Measurements from ENCODE around the gene TMOD1.

TMOD1 gene

DNA sequence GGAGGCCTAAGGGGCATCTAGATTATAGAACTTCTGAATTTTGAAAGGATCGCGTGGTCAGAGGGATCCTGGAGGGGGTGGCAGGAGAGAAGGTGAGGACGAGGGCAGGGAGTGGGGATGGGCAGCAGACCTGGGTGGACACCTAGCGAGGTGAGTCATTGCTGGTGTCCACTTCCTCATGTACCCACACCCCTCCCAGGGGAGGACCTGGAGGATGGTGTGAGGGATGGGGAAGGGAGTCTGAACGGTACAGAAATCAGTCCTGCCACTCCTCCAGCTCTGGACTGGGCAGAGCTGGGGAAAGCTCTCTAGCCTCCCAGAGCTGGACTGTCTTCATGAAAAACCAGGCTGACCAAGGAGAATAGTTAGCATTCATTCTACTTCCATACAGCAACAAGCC, 46.9 kb downstream of the TMOD1 start:
- WGBS = 75% methylated on average over 3 of the region's 5 CpGs
- Histone ChIP-seq H2AK5ac (ENCODE audit: low read length, severe bottlenecking) (no peak overlapping the region), H3K4me3 (ENCODE audit: insufficient read depth in 1 of 2, low read depth in 1 of 2, low read length in 2 of 2) (no peak overlapping the region), H3K27me3 (ENCODE audit: control insufficient read depth in 1 of 2, insufficient read depth in 1 of 2, low read length in 2 of 2) (peaks cover 3 to 13% of the 10 kb centered on the region in 2 experiments), H3K14ac (ENCODE audit: low read length in 2 of 2) (no peak overlapping the region), H3K9ac (ENCODE audit: low read length) (no peak overlapping the region), H3K9me3 (ENCODE audit: control insufficient read depth, low read length) (no peaks in the 10 kb centered on the region), H4K8ac (ENCODE audit: low read length) (no peak overlapping the region), H3K4ac (ENCODE audit: low read depth in 1 of 2, low read length in 2 of 2) (no peak overlapping the region), H3K4me2 (ENCODE audit: low read length, poor library complexity, severe bottlenecking) (no peak overlapping the region), H2BK120ac (ENCODE audit: low read depth, low read length) (no peak overlapping the region), H2BK5ac (ENCODE audit: low read depth, low read length, poor library complexity, severe bottlenecking) (no peak overlapping the region), H3K4me1 (ENCODE audit: control insufficient read depth, insufficient read depth, low read depth, low read length) (no peaks in the 10 kb centered on the region), H3K18ac (ENCODE audit: low read depth in 1 of 2, low read length in 2 of 2) (no peak overlapping the region), H3K23ac (ENCODE audit: low read length in 2 of 2) (no peak overlapping the region), H2BK15ac (ENCODE audit: low read depth, poor library complexity, severe bottlenecking) (no peak overlapping the region), H4K91ac (ENCODE audit: low read length) (no peak overlapping the region), H2AFZ (ENCODE audit: low read depth, low read length) (no peak overlapping the region), H2BK12ac (ENCODE audit: low read length in 2 of 2) (no peak overlapping the region), H3K79me1 (replicated peaks; ENCODE audit: low read length, poor library complexity, severe bottlenecking) (no peaks in the 10 kb centered on the region), H3K27ac (ENCODE audit: low read length, poor library complexity, severe bottlenecking) (no peak overlapping the region), H3K36me3 (ENCODE audit: control insufficient read depth in 1 of 2, insufficient read depth in 2 of 2, low read depth in 1 of 2, low read length in 2 of 2) (no peaks in the 10 kb centered on the region)
- DNase-seq = no peak

DNA sequence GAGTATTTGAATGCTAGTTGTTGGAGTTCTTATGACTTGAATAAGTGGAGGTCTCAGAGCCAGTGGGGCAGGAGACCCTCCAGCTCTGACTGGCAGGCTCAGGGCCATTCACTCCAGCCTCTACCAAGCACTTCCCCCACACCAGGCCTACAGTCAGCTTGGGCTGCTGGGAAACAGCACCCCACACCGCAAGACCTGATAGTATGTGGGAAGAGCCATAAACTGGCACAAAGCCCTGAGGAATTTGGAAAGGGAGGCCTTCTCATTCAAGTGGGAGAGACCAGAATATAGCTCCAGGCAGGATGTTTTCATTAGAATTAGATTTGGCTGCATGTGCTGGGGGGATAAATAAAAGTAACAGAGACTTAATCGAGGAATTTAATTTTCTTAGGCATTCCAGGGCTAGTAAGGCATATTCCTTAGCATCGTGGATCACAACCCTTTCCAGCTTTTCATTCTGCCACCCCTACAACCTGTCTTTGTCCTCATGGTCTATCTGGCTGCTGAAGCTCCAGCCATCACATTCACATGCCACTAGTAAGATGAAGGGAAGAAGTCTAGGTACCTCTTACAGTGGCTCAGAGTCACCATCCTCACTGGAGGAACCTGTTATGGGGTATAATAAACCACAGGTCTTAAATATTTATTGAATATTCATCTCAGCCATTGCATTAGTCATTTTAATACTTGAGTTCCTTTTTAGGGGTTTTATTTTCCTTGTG, 47.5 kb downstream of the TMOD1 start:
- Histone ChIP-seq H3K9me3 (ENCODE audit: control insufficient read depth, low read length) (no peaks in the 10 kb centered on the region), H2AK5ac (ENCODE audit: low read length, severe bottlenecking) (no peak overlapping the region)

DNA sequence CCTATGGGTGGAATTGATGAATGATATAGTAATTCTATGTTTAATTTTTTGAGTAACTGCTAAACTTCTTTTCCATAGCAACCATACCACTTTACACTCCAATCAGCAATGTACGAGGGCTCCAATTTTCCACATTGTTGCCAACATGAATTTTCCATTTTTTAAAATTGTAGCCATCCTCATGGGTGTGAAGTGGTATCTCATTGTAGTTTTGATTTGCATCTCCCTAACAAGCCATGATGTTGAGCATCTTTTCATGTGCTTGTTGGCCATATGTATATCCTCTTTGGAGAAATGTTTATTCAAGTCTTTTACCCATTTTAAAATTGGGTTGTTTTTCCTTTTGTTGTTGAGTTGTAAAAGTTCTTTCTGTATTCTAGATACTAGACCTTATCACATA, 48.9 kb downstream of the TMOD1 start:
- no peak overlapping the region for H2BK15ac ChIP-seq (ENCODE audit: low read depth, poor library complexity, severe bottlenecking)
- H2AFZ ChIP-seq (ENCODE audit: low read depth, low read length) = no peak overlapping the region
- no peaks in the 10 kb centered on the region for H3K9me3 ChIP-seq (ENCODE audit: control insufficient read depth, low read length)
- no peak overlapping the region for H3K14ac ChIP-seq (ENCODE audit: low read length in 2 of 2)
- no peak overlapping the region for H3K4me3 ChIP-seq (ENCODE audit: insufficient read depth in 1 of 2, low read depth in 1 of 2, low read length in 2 of 2)
- no peak overlapping the region for H3K18ac ChIP-seq (ENCODE audit: low read depth in 1 of 2, low read length in 2 of 2)
- no peaks in the 10 kb centered on the region for H3K79me1 ChIP-seq (replicated peaks; ENCODE audit: low read length, poor library complexity, severe bottlenecking)
- no peak for DNase-seq
- H3K27me3 ChIP-seq (ENCODE audit: control insufficient read depth in 1 of 2, insufficient read depth in 1 of 2, low read length in 2 of 2) = peaks cover 10 to 16% of the 10 kb centered on the region in 2 experiments
- no peak overlapping the region for H2BK5ac ChIP-seq (ENCODE audit: low read depth, low read length, poor library complexity, severe bottlenecking)
- no peak overlapping the region for H3K4ac ChIP-seq (ENCODE audit: low read depth in 1 of 2, low read length in 2 of 2)
- no peak overlapping the region for H2AK5ac ChIP-seq (ENCODE audit: low read length, severe bottlenecking)
- H3K4me2 ChIP-seq (ENCODE audit: low read length, poor library complexity, severe bottlenecking) = no peak overlapping the region
- no peak overlapping the region for H2BK12ac ChIP-seq (ENCODE audit: low read length in 2 of 2)
- H3K4me1 ChIP-seq (ENCODE audit: control insufficient read depth, insufficient read depth, low read depth, low read length) = no peaks in the 10 kb centered on the region
- H3K36me3 ChIP-seq (ENCODE audit: control insufficient read depth in 1 of 2, insufficient read depth in 2 of 2, low read depth in 1 of 2, low read length in 2 of 2) = no peaks in the 10 kb centered on the region
- H3K23ac ChIP-seq (ENCODE audit: low read length in 2 of 2) = no peak overlapping the region
- WGBS = no CpG with 5 or more reads among the region's 1 CpG
- H2BK120ac ChIP-seq (ENCODE audit: low read depth, low read length) = no peak overlapping the region
- no peak overlapping the region for H4K8ac ChIP-seq (ENCODE audit: low read length)
- no peak overlapping the region for H3K27ac ChIP-seq (ENCODE audit: low read length, poor library complexity, severe bottlenecking)
- H4K91ac ChIP-seq (ENCODE audit: low read length) = no peak overlapping the region
- no peak overlapping the region for H3K9ac ChIP-seq (ENCODE audit: low read length)

More for the DNA sequence above, 47.5 kb downstream of the TMOD1 start:
- WGBS = 87% methylated on average over 2 of the region's 3 CpGs
- Histone ChIP-seq H3K27ac (ENCODE audit: low read length, poor library complexity, severe bottlenecking) (no peak overlapping the region), H3K18ac (ENCODE audit: low read depth in 1 of 2, low read length in 2 of 2) (no peak overlapping the region), H3K4me3 (ENCODE audit: insufficient read depth in 1 of 2, low read depth in 1 of 2, low read length in 2 of 2) (no peak overlapping the region), H3K4me2 (ENCODE audit: low read length, poor library complexity, severe bottlenecking) (no peak overlapping the region), H3K79me1 (replicated peaks; ENCODE audit: low read length, poor library complexity, severe bottlenecking) (no peaks in the 10 kb centered on the region), H3K4ac (ENCODE audit: low read depth in 1 of 2, low read length in 2 of 2) (no peak overlapping the region), H3K14ac (ENCODE audit: low read length in 2 of 2) (no peak overlapping the region), H2BK5ac (ENCODE audit: low read depth, low read length, poor library complexity, severe bottlenecking) (no peak overlapping the region), H4K91ac (ENCODE audit: low read length) (no peak overlapping the region), H2BK15ac (ENCODE audit: low read depth, poor library complexity, severe bottlenecking) (no peak overlapping the region), H3K4me1 (ENCODE audit: control insufficient read depth, insufficient read depth, low read depth, low read length) (no peaks in the 10 kb centered on the region), H2BK120ac (ENCODE audit: low read depth, low read length) (no peak overlapping the region), H3K9ac (ENCODE audit: low read length) (no peak overlapping the region), H4K8ac (ENCODE audit: low read length) (no peak overlapping the region), H2AFZ (ENCODE audit: low read depth, low read length) (no peak overlapping the region), H3K27me3 (ENCODE audit: control insufficient read depth in 1 of 2, insufficient read depth in 1 of 2, low read length in 2 of 2) (peaks cover 8 to 16% of the 10 kb centered on the region in 2 experiments), H3K36me3 (ENCODE audit: control insufficient read depth in 1 of 2, insufficient read depth in 2 of 2, low read depth in 1 of 2, low read length in 2 of 2) (no peaks in the 10 kb centered on the region), H3K23ac (ENCODE audit: low read length in 2 of 2) (no peak overlapping the region), H2BK12ac (ENCODE audit: low read length in 2 of 2) (no peak overlapping the region)
- no peak for DNase-seq

DNA sequence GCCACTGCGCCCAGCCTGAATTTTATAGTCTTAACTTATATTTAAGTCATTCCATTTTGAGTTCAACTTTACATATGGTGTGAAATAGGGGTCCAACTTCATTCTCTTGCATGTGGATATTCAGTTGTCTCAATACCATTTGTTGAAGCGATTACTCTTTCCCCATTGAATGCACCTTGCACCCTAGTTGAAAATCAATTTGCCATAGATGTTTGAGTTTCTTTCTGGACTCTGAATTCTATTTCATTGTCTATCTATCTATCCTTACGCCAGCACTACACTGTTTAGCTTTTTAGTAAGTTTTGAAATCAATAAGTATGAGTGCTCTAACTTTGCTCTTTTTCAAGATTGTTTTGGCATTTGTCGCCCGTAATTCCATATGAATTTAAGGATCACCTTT, 49.8 kb downstream of the TMOD1 start:
- no peak overlapping the region for H2AFZ ChIP-seq (ENCODE audit: low read depth, low read length)
- H3K36me3 ChIP-seq (ENCODE audit: control insufficient read depth in 1 of 2, insufficient read depth in 2 of 2, low read depth in 1 of 2, low read length in 2 of 2) = no peaks in the 10 kb centered on the region
- H3K4me3 ChIP-seq (ENCODE audit: insufficient read depth in 1 of 2, low read depth in 1 of 2, low read length in 2 of 2) = no peak overlapping the region
- H3K14ac ChIP-seq (ENCODE audit: low read length in 2 of 2) = no peak overlapping the region
- no peak overlapping the region for H2BK12ac ChIP-seq (ENCODE audit: low read length in 2 of 2)
- H4K8ac ChIP-seq (ENCODE audit: low read length) = no peak overlapping the region
- H3K27ac ChIP-seq (ENCODE audit: low read length, poor library complexity, severe bottlenecking) = no peak overlapping the region
- no peak overlapping the region for H3K9ac ChIP-seq (ENCODE audit: low read length)
- H3K4me1 ChIP-seq (ENCODE audit: control insufficient read depth, insufficient read depth, low read depth, low read length) = no peaks in the 10 kb centered on the region
- no peak for DNase-seq
- no peak overlapping the region for H2BK5ac ChIP-seq (ENCODE audit: low read depth, low read length, poor library complexity, severe bottlenecking)
- no peak overlapping the region for H4K91ac ChIP-seq (ENCODE audit: low read length)
- no peak overlapping the region for H3K23ac ChIP-seq (ENCODE audit: low read length in 2 of 2)
- no peak overlapping the region for H2BK15ac ChIP-seq (ENCODE audit: low read depth, poor library complexity, severe bottlenecking)
- H3K9me3 ChIP-seq (ENCODE audit: control insufficient read depth, low read length) = no peaks in the 10 kb centered on the region
- no peaks in the 10 kb centered on the region for H3K79me1 ChIP-seq (replicated peaks; ENCODE audit: low read length, poor library complexity, severe bottlenecking)
- H2AK5ac ChIP-seq (ENCODE audit: low read length, severe bottlenecking) = no peak overlapping the region
- no peak overlapping the region for H3K4ac ChIP-seq (ENCODE audit: low read depth in 1 of 2, low read length in 2 of 2)
- WGBS = 100% methylated on average over 3 of the region's 5 CpGs
- peaks cover 12 to 21% of the 10 kb centered on the region in 2 experiments for H3K27me3 ChIP-seq (ENCODE audit: control insufficient read depth in 1 of 2, insufficient read depth in 1 of 2, low read length in 2 of 2)
- H2BK120ac ChIP-seq (ENCODE audit: low read depth, low read length) = no peak overlapping the region
- no peak overlapping the region for H3K18ac ChIP-seq (ENCODE audit: low read depth in 1 of 2, low read length in 2 of 2)
- no peak overlapping the region for H3K4me2 ChIP-seq (ENCODE audit: low read length, poor library complexity, severe bottlenecking)

All from mesenchymal stem cell (in vitro differentiated cells and primary cell).